Esophagus muscularis mucosa (tissue), 4 donors: Measurements from ENCODE around the gene KLC1. TPM values are rescaled to one million over a fixed set of nuclear protein-coding genes. Genes with fewer than 3 reads are reported as not detected.
"Not testable (repeated sequence)": the region's sequence is repeated elsewhere in the genome, so short reads cannot be mapped to it uniquely, and the experiment has no call there.

Source experiments
- DNase-seq: peaks from one replicate; pipeline ENCODE4 v3.0.0-alpha.2; 2017; ENCODE audit errors: extremely low spot score
- H3K27ac ChIP-seq, 4 donors: fragments of 200-600 bp; sonication (generic); replicated peaks in 1 of 4; 1 replicate in 3 of 4; 2 replicates in 1 of 4; pipeline ENCODE4 v1.5.1; 2016 to 2019; ENCODE audit warnings: mild to moderate bottlenecking in 1 of 4
- H3K27me3 ChIP-seq, 4 donors: fragments of 200-600 bp; sonication (generic); one replicate each; pipeline versions ENCODE4 v1.5.1 to v1.6.0; 2016 to 2019
- H3K36me3 ChIP-seq, 4 donors: fragments of 200-600 bp; sonication (generic); one replicate each; pipeline ENCODE4 v1.5.1; 2016 to 2019
- H3K4me1 ChIP-seq, 4 donors: fragments of 200-600 bp; sonication (generic); one replicate each; pipeline ENCODE4 v1.5.1; 2016 to 2019
- H3K4me3 ChIP-seq, 4 donors: fragments of 200-600 bp; sonication (generic); 1 replicate in 2 of 4; 2 replicates in 2 of 4; pipeline ENCODE4 v1.5.1; 2016 to 2019; ENCODE audit warnings: mild to moderate bottlenecking in 4 of 4, moderate library complexity in 1 of 4
- H3K9me3 ChIP-seq, 4 donors: fragments of 200-600 bp; sonication (generic); 1 replicate in 3 of 4; 2 replicates in 1 of 4; pipeline ENCODE4 v1.5.1; 2016 to 2019
- CTCF ChIP-seq, 3 experiments: fragments of 200-600 bp in 2 of 3; fragments of 450-650 bp in 1 of 3; sonication (generic) in 2 of 3; IDR thresholded peaks; one replicate each; pipeline ENCODE4 v1.5.1; 2017 to 2019; ENCODE audit warnings: antibody characterized with exemption in 3 of 3, mild to moderate bottlenecking in 2 of 3, moderate library complexity in 1 of 3
- EP300 ChIP-seq: sonication (generic); formaldehyde crosslinking; IDR thresholded peaks from one replicate; pipeline ENCODE4 v1.6.1; 2017; ENCODE audit warnings: antibody characterized with exemption
- POLR2A ChIP-seq: fragments of 450-650 bp; IDR thresholded peaks from one replicate; pipeline ENCODE4 v1.6.1; 2017; ENCODE audit warnings: antibody characterized with exemption, moderate library complexity, mild to moderate bottlenecking, low read depth
- POLR2AphosphoS5 ChIP-seq, 2 donors: sonication (generic); formaldehyde crosslinking; IDR thresholded peaks; one replicate each; pipeline ENCODE4 v1.6.1; 2017; ENCODE audit warnings: antibody characterized with exemption in 2 of 2
- WGBS: methylation state at CpG from one replicate; pipeline ENCODE4 v1.1.5; 2018; 5-methylcytosine and 5-hydroxymethylcytosine counted together
- intact Hi-C: fragments of 100-400 bp; cut with DNase I; formaldehyde crosslinking; loops from one replicate; pipeline ENCODE4 v1.15.1; 2023
- total RNA-seq, 4 donors: library from RNA; depleted of rRNA; stranded (reverse); fragments of >200 nt; gene quantifications; one replicate each; pipeline versions ENCODE4 v1.1.0 to v1.2.1, GENCODE V29; 2016

KLC1 gene
- total RNA-seq, 4 donors from 2014 or later: 285 to 343 (median 312) TPM

GRCh38 chr14:103606963-103607668 is 21.9 kb upstream of the KLC1 start:
- Histone ChIP-seq H3K27me3 (no peaks in the 10 kb centered on the region), H3K9me3 (peaks cover 0 to 10% (median 8%) of the 10 kb centered on the region in 4 donors), H3K4me3 (peak overlapping the region; percentile 39 to 41 (median 40)), H3K4me1 (peaks cover 17 to 25% (median 22%) of the 10 kb centered on the region in 4 donors), H3K36me3 (no peaks in the 10 kb centered on the region), H3K27ac (peak overlapping the region in 1 of 4 donors; percentile 60)
- peak; percentile 89 to 94 for TF ChIP-seq POLR2AphosphoS5 (IDR thresholded peaks at IDR 0.05)
- TF ChIP-seq EP300: no peak
- TF ChIP-seq CTCF (IDR thresholded peaks at IDR 0.05): peak; percentile 24 to 40 (median 24)
- TF ChIP-seq POLR2A: no peak
- 3% methylated on average over 19 of the region's 25 CpGs for WGBS
- intact Hi-C loops: no loop called here
- DNase-seq: peak; percentile 96

GRCh38 chr14:103607822-103608221 is 21.2 kb upstream of the KLC1 start:
- H3K4me1 ChIP-seq: peaks cover 17 to 25% (median 22%) of the 10 kb centered on the region in 4 donors
- H3K4me3 ChIP-seq: peak overlapping the region; percentile 39 to 41 (median 40)
- H3K27ac ChIP-seq: peak overlapping the region in 1 of 4 donors; percentile 31
- DNase-seq: no peak
- no peaks in the 10 kb centered on the region for H3K36me3 ChIP-seq
- H3K9me3 ChIP-seq: peaks cover 0 to 10% (median 8%) of the 10 kb centered on the region in 4 donors
- TF ChIP-seq POLR2A: no peak
- no peak for TF ChIP-seq CTCF (IDR thresholded peaks at IDR 0.05)
- no peak for TF ChIP-seq POLR2AphosphoS5 (IDR thresholded peaks at IDR 0.05)
- no peak for TF ChIP-seq EP300
- intact Hi-C loops: no loop called here
- no peaks in the 10 kb centered on the region for H3K27me3 ChIP-seq
- 12% methylated on average over 14 of the region's 15 CpGs for WGBS

GRCh38 chr14:103609081-103609480 is 19.9 kb upstream of the KLC1 start:
- intact Hi-C loops, H3K4me3 ChIP-seq, DNase-seq, H3K27ac ChIP-seq, H3K36me3 ChIP-seq, H3K27me3 ChIP-seq: not testable (repeated sequence)
- Histone ChIP-seq H3K4me1 (peaks cover 17 to 25% (median 22%) of the 10 kb centered on the region in 4 donors), H3K9me3 (peaks cover 0 to 10% (median 8%) of the 10 kb centered on the region in 4 donors)
- 86% methylated on average over 4 of the region's 4 CpGs for WGBS

GRCh38 chr14:103611215-103611614 is 17.8 kb upstream of the KLC1 start:
- TF ChIP-seq EP300 (no peak), CTCF (IDR thresholded peaks at IDR 0.05) (no peak), POLR2AphosphoS5 (IDR thresholded peaks at IDR 0.05) (no peak), POLR2A (no peak)
- Histone ChIP-seq H3K9me3 (peaks cover 0 to 10% (median 8%) of the 10 kb centered on the region in 4 donors), H3K27me3 (no peaks in the 10 kb centered on the region), H3K4me3 (no peak overlapping the region), H3K36me3 (no peaks in the 10 kb centered on the region), H3K4me1 (peaks cover 17 to 25% (median 22%) of the 10 kb centered on the region in 4 donors), H3K27ac (no peak overlapping the region)
- intact Hi-C loops: no loop called here
- DNase-seq: no peak
- WGBS: 92% methylated on average over 2 of the region's 2 CpGs

GRCh38 chr14:103613517-103613916 is 15.5 kb upstream of the KLC1 start:
- Histone ChIP-seq H3K4me1 (peaks cover under 1 to 3% (median under 1%) of the 10 kb centered on the region in 4 donors), H3K27me3 (no peaks in the 10 kb centered on the region), H3K9me3 (peaks cover 0 to 10% (median 8%) of the 10 kb centered on the region in 4 donors), H3K36me3 (no peaks in the 10 kb centered on the region), H3K4me3 (no peak overlapping the region), H3K27ac (no peak overlapping the region)
- intact Hi-C loops: no loop called here
- TF ChIP-seq POLR2AphosphoS5 (IDR thresholded peaks at IDR 0.05) (no peak), EP300 (no peak), POLR2A (no peak), CTCF (IDR thresholded peaks at IDR 0.05) (peak in 1 of 3 experiments; percentile 37)
- 100% methylated on average over 4 of the region's 4 CpGs for WGBS
- no peak for DNase-seq
